ENCODE results near the gene PSMB7.

Gene PSMB7

DNA sequence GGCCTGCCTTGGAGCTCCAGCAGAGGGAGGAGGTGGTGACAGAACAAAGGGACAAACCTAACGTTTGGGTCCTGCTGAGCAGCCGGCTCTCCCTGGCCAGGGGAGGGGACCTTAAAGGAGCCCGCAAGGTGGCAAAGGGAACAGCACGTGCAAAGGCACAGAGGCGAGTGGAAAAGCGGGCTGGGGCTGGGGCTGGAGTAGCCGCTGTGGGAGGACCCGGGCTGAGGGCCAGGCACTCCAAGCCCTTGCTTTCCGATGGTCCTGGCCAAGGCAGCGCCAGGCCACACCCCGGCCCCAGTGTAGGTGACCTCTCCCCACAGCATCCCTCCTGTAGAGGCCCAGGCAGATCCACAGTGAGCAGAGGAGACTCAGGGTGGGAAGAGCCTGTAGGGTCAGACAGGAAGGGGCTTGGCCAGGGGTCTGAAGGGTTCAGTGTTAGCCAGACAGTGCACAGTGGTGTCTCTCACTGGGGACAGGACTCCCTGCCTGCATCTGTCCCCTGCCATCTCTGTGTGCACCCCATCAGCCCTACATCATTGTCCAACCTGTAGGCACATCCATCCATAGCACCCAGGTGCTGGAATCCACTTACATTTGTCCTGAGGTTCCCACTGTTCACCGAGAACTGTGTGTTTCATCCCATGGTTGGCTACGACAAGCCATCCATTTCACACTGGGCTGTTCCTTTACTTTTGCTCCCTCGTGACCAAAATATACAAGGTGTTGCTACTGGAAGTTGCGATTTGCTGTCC, 80.5 kb downstream of the PSMB7 start:
- DNase-seq (ENCODE audit: low read depth): no peak
- TF ChIP-seq, protein P1, sequence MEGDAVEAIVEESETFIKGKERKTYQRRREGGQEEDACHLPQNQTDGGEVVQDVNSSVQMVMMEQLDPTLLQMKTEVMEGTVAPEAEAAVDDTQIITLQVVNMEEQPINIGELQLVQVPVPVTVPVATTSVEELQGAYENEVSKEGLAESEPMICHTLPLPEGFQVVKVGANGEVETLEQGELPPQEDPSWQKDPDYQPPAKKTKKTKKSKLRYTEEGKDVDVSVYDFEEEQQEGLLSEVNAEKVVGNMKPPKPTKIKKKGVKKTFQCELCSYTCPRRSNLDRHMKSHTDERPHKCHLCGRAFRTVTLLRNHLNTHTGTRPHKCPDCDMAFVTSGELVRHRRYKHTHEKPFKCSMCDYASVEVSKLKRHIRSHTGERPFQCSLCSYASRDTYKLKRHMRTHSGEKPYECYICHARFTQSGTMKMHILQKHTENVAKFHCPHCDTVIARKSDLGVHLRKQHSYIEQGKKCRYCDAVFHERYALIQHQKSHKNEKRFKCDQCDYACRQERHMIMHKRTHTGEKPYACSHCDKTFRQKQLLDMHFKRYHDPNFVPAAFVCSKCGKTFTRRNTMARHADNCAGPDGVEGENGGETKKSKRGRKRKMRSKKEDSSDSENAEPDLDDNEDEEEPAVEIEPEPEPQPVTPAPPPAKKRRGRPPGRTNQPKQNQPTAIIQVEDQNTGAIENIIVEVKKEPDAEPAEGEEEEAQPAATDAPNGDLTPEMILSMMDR (IDR thresholded peaks at IDR 0.05; ENCODE audit: control insufficient read depth, extremely low read depth, insufficient read depth): no peak
- no peak overlapping the region for H3K4me3 ChIP-seq (ENCODE audit: low read depth, low read length)

DNA sequence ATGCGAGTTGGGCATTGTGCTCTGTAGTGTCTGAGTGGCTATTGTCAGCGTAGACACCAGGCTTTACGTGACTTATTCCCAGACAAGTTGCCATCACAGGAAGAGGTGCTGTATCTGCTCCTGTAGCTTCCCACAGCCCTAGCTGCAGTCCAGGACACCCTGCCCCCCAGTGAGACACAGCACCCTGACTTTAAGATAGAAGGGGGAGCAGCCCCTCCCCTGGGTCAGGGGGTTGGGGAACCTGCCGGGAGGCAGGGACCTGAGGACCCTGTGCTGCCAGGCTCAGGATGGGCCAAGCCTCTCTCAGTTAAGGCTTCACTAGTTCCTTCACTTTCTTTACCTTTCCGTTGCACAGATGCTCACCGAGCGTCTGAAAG, 82.1 kb downstream of the PSMB7 start:
- TF ChIP-seq, protein P1 (IDR thresholded peaks at IDR 0.05; ENCODE audit: control insufficient read depth, extremely low read depth, insufficient read depth): no peak
- H3K4me3 ChIP-seq (ENCODE audit: low read depth, low read length): no peak overlapping the region
- no peak for DNase-seq (ENCODE audit: low read depth)

DNA sequence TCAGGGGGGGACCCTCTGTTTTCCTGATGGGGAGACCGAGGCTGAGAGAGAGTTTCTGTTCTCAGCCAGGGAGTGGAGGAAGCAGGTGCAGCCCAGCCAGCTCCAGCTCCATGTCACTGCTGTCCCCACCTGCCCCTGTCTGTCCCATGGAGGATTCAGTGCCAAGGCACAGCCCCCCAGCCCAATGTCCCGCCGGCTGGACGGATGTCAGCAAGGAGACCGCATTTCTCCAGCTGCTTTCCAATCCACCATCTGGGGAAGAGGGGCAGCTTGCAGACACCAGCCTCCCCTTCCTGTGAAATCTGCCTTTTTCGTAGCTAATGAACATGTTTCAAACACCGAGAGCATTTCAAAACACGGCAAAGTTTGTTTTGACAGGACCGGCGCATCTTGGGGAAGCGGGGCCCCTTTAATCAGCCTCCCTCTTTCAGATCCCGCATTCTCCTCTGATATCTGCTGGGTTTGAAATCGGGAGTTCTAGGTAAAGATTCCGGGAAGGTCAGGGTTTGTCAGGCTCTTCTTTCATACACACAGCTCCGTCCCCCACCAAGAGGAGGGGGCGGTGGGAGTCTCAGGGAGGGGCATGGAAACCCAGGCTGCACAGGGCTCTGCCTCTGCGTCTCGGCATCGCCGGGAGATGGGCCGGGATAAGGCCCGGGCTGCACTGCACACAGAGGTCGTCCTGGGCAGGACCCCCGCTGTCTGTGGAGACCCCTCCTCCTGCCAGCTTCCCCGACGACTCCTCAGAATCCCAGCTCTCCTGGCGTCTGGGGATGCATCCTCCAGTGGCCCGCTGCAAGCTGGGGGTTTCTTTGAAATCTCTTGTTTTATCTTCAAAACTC, 82.7 kb downstream of the PSMB7 start:
- TF ChIP-seq, protein P1 (IDR thresholded peaks at IDR 0.05; ENCODE audit: control insufficient read depth, extremely low read depth, insufficient read depth): no peak
- DNase-seq (ENCODE audit: low read depth): no peak
- no peak overlapping the region for H3K4me3 ChIP-seq (ENCODE audit: low read depth, low read length)

DNA sequence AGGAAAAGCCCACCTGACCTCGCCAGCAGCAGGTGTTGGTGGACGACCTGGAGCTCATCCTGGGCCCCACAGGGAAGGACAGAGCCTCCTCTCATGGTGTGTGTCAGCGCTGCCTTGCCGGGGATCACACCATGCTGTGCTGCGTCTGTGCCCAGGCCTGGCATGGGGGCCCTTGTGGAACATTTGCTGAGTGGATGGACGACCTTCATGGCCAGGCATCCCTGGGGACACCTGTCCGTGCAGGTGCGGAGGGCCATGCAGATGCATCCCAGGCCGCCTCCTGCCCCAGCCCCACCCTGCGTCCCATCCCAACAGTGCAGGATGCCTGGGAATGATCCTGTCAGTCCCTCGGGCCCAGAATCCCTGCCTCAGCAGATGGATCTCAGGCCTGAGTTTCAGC, 83.7 kb downstream of the PSMB7 start:
- no peak for DNase-seq (ENCODE audit: low read depth)
- no peak overlapping the region for H3K4me3 ChIP-seq (ENCODE audit: low read depth, low read length)
- TF ChIP-seq, protein P1 (IDR thresholded peaks at IDR 0.05; ENCODE audit: control insufficient read depth, extremely low read depth, insufficient read depth): no peak

DNA sequence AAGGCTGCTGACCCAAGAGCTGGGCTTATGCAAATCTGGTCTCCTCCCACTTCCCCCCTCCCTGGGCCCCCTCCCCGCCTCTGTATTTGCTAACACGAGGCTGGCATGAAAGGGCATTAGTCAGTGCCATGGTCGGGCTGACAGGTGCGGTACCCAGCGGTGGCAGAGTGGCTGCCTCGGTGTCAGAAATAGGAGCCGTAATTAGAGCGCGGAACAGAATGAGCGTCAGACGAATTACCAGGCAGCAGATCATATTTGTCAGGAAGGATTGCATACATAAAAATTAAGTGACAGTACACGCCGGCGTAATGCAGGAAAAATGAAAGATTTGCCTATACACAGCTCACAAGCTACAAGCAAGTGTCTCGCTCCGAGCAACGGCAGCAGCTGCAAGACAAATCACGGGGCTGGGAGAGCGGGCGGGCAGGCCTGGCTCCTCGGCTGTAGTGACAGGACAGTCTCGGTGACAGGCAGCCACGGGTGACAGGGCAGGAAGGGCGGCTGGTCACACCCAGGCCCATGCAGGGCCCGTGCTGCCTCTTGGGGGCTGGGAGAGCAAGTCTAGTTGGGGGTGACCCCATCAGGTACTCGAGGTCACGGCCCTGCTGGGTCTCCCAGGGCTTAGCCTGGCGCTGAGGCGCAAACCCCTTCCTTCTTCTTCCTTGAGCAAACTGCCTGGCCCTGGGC, 85.1 kb downstream of the PSMB7 start:
- DNase-seq (ENCODE audit: low read depth): no peak
- TF ChIP-seq, protein P1 (IDR thresholded peaks at IDR 0.05; ENCODE audit: control insufficient read depth, extremely low read depth, insufficient read depth): no peak
- no peak overlapping the region for H3K4me3 ChIP-seq (ENCODE audit: low read depth, low read length)

DNA sequence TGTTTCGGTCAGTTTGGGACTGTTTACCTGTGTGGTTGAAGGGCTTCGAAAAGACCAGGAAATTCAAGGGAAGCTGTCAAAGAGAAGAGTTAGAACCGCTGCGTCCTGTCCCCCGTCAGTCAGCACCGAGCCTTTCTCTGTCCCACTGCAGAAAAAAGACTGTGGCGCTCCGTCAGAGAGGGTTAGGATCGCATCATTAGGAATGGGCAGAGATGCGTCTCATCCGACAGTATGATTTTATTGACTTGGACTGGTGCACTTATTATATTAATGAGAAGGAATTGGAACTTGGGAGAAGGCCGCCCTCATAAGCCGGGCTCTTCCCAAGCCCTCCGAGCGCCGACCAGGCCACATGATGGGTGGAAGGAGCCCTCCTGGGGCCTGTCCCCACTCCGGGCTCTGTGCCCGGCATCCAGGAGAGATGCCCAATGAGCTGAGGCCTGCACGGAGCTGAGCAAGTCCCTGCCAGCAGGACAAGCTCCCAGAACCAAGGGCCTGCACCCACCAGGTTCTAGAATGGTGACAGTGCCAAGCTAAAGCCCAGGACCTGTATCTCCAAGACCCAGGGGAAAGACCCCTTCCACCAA, 85.9 kb downstream of the PSMB7 start:
- TF ChIP-seq, protein P1 (IDR thresholded peaks at IDR 0.05; ENCODE audit: control insufficient read depth, extremely low read depth, insufficient read depth): no peak
- no peak for DNase-seq (ENCODE audit: low read depth)
- no peak overlapping the region for H3K4me3 ChIP-seq (ENCODE audit: low read depth, low read length)

Measured in LNCaP clone FGC (cell line).